HG03469 (cell line): ENCODE data around the gene EVX2.

ENCODE experiments used
- ATAC-seq: cut with Tn5 transposase; IDR thresholded peaks from one replicate; pipeline ENCODE4 v1.9.1; 2021; ENCODE audit warnings: mild to moderate bottlenecking, moderate library complexity, moderate number of reproducible peaks; ENCODE audit not compliant: unreplicated experiment

Gene EVX2

DNA sequence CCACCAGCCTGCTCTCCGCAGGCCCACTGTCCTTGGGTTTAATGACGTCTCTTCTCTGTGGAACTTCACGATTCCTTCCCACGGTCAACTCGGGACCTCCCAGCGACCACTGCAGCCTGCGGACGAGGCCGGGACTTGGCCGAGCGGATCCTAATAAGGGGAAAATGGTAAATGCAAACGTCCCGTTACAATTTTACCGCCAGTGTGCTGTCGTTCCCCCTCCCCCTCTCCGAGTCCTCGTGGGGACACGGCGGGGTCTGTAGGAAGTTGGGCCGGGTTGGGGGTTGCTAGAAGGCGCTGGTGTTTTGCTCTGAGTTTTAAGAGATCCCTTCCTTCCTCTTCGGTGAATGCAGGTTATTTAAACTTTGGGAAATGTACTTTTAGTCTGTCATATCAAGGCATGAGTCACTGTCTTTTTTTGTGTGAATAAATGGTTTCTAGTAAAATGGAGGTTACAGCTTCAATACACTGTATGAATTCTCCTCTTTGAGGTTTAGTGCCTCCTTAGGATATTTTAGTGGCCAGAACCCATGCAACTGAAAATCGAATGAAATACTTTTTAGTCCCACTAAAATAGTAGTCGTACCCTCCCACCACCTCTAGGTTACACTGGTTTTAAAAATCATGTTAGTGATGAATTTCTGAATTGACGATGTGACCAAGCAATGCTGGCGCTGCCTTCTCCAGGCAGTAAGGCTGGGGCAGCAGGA is 25.6 kb upstream of the EVX2 start:
- no peak for ATAC-seq

- no peak for ATAC-seq
These were observed 24.0 kb upstream of the EVX2 start for GRCh38 chr2:176107731-176108181.

DNA sequence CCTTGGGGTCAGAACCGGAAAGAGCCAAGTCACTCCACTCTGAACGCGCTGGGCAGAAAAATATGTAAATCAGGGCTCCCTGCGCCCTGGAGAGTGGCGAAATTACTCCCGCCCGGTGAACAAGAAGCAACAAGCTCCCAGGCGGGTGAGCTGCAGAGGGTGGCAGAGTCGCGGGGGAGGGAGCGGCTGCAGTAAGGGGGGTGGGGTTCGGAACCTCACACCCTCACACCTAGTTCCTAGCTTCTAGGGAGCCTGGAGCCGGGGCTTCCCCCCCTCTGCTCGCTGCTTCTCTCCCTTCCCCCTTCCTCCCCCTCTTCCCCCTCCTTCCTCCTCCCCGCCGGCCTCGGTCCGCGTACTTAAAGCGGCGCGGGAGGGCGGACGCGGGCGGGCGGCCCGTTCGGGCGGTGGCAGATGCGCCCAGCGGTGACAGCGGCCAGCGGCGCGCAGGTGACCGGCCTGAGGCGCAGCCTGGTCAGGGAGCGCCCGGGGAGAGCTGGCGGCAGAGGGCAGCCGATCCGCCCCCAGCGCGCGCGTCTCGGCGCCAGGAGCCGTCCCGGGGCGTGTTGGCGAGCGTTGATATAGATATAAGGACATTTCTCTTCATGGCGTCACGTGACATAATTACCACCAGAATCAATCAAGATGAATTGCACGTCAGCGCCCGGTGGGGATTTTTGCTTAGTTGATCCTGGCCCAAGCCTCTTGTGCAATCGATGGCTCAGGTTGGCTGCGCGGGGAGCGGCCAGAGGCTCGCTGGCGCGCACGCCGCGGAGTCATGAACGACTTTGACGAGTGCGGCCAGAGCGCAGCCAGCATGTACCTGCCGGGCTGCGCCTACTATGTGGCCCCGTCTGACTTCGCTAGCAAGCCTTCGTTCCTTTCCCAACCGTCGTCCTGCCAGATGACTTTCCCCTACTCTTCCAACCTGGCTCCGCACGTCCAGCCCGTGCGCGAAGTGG is 23.1 kb upstream of the EVX2 start, which contains the start of gene HOXD11:
Gene HOXD11 (plus strand): TSS at position 700 of the 959 bp plus-strand sequence. CDS start 76 bp downstream, at position 776.
- no peak for ATAC-seq

DNA sequence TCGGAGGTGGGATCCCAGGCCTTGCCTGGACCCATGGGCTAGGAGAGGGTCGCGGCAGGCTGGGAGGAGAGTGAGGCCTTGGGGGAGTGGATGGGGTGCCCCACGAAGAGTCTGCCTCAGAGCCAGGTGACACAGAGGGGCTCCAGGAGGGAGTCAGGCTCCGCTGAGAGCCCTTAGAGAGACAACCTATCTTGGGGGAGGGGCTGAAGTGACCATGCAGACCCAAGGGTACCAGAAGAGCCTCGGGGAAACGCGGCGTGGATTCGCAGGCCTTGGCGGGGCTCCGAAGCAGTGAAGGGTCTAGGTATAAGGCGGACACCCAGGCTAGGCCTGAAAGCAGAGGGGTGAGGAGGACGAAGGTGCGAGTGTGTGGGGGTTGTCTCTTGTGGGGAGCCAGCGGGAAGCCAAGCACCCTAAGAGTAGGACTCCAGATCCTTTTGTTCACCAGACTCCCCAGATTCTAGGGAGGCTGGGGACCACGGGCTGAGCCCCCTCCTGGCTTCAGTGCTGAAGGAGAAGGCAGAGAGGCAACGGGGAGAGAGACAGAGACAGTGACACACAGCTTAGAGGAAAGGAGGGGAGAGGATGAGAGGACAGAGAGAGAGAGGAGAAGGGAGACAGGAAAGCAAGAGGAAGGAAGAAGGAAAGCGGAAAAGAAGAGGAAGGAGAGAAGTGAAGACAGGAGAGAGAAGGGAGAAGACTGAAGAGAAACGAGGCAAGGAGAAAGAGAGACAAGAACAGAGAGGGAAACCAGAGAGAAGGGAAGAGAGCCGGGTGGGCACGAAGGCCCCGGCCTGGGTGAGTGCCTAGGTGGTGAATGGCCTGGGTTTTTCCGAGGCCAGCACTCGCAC is 22.2 kb upstream of the EVX2 start:
- ATAC-seq = no peak

- ATAC-seq = no peak
These were observed 21.4 kb upstream of the EVX2 start for GRCh38 chr2:176105078-176105729.

DNA sequence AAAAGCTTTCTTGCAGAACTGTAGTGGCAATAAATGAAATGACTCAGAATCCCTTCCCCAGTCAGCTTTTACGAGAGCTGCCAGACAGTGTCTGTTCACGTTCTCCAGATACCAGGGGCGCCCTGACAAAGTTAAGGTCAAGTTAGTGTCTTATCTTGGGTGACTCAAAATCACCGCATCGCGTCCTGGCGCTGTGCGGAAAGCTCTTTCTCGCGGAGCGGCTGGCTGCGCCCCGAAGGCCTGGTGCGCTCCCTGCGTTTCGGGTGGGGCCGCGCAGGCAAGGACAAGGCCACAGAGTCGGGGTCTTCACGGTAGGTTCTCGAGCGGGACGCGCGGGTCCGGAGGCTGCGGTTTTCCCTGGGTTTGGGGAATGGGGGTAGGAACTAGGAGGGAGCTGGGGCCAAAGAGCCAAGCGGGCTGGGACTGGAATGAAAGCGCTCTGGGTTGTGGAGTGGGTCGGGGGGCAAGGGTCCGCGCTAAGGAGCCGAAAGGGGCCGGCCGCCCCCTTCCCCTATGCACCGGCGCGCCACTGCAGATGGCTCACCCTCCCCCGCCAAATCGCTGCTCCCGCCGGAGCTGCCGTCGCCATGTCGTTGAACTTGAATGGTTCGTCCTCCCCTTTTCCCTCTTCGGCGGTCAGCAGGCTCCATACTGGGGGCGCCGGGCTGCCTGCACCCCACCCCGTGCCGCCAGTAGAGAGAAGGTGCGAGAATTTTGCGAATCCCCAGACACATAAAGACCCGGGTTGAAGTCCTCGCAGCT is 20.7 kb upstream of the EVX2 start:
- no peak for ATAC-seq

DNA sequence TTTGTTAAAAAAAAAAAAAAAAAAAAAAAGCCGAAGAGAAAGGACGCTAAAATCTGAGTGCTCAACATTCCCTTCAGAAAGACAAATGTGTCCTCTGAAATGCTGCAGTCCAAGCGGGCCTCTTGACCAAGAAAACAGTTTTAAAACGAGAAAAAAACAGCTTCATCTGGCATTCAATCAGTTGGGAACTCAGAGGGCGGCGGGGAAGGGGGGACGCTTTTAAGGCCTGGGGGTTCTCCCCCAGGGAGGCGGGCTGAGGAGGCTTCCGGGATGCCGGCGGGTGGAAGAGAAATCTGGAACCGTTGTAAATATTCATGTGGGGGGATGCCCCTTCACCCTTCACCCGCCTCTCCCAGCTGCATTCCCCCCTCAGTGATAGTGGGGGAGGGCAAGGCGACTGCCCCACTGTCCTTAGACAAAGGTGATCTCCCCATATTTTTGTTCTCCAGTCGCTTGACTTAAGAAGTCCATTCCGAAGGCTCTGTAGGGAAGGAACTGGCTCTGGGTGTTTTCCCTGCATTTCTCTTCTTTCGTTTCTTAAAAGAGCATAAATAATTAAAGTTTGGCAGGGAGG is 20.1 kb upstream of the EVX2 start:
- no peak for ATAC-seq

GRCh38 chr2:176103194-176103593 is 19.4 kb upstream of the EVX2 start:
- ATAC-seq = no peak

DNA sequence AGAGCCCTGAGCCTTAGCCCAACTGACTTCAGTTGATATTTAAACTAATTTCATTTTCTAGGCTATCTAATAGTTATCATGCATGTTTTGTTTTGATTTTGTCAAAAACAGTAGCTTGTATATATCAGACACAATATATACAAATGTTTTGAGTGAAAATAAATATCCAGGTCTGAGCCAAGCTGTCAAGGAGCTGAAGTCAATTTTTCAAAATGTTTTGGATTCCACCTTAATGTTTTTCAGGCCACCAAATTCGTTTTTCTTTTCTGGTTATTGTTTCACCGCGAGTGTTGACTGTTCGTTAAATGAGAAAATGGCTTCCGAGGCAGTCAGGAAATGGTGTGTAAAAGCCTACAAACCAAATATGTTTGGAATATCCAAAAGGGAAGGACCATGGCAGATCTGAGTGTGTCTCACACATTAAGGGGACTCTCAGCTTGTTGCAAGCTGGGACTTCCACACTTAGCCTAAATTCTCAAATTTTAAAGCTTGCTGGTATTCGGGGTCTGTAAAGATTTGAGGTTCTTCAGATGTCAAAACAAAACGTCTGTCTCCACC is 18.6 kb upstream of the EVX2 start:
- no peak for ATAC-seq

GRCh38 chr2:176101842-176102241 is 18.1 kb upstream of the EVX2 start:
- no peak for ATAC-seq

DNA sequence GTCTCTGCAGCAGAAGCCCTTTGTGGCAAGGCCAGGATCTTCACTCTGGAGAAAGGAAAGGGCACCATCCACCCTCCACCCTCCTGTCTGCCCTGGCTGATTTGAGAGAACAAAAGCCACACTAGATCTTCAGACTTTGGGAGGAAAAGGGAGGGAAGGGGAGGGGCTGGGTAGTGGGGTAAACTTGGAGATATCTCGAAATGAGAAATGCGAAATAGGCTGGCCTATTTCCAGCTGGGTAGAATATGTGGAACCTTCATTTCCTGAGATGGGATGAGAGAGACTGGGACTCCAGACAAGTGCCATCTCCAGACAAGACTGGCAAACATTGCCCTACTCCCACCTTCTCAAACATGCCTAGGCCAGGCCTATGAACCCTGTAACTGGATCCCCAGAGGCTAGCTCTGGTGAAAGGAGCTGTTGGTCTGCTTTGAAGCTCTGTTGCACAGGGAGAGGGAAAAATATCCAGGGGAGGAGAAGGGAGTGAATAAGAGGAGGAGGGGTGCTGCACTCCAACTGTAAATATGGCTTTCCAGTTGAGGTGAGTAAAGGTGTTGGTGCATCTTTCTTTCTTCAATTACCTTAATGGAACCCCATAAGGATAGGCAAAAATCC is 17.6 kb upstream of the EVX2 start:
- ATAC-seq = no peak

GRCh38 chr2:176100547-176101140 is 16.9 kb upstream of the EVX2 start:
- ATAC-seq = no peak

DNA sequence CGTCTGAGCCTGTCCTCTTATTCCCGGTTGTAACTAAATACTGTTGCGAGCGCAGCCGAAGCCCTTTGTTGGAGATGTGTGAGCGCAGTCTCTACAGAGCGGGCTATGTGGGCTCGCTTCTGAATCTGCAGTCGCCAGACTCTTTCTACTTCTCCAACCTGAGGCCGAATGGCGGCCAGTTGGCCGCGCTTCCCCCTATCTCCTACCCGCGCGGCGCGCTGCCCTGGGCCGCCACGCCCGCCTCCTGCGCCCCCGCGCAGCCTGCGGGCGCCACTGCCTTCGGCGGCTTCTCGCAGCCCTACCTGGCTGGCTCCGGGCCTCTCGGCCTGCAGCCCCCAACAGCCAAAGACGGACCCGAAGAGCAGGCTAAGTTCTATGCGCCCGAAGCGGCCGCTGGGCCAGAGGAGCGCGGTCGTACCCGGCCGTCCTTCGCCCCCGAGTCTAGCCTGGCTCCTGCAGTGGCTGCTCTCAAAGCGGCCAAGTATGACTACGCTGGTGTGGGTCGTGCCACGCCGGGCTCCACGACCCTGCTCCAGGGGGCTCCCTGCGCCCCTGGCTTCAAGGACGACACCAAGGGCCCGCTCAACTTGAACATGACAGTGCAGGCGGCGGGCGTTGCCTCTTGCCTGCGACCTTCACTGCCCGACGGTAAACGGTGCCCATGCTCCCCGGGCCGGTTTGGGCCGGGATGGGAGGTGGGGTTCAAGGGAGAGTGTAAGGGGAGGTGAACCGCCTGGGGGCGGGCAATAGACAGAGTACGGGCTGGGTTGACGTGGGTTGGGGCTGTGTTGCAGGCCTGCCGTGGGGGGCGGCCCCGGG is 16.2 kb upstream of the EVX2 start, which contains the start of gene HOXD12:
Gene HOXD12 (plus strand): TSS at position 68 of the 819 bp plus-strand sequence. CDS start 7 bp downstream, at position 75.
- ATAC-seq = no peak

DNA sequence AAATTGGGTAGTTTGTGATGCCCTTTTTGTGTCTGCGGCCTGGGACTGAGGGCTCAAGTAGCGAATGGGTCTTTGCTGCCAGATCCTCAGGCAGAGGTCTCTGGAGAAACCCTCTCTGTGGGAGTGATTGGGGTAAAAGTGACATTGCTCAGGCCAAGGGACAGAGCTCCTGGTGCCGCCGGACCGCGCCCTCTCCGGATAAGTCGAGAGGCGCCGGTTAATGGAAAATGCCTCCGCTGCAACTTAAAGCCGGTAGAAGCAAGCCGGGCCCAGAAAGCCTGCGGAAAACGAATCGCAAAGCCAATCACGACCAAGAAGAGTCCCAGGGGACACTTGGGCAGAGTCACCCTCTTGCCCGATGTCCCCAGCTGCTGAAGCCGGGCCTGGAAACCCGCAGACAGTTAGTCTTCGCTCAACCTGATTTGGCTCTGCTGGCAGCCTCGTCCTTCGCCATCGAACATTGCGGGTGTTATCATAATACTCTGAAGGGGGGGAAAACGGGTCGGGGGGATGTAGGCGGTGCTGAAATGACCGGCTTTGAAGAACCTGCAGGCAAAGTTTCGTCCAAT is 15.5 kb upstream of the EVX2 start:
- no peak for ATAC-seq

- no peak for ATAC-seq
These were observed 14.8 kb upstream of the EVX2 start for GRCh38 chr2:176098366-176099158.

DNA sequence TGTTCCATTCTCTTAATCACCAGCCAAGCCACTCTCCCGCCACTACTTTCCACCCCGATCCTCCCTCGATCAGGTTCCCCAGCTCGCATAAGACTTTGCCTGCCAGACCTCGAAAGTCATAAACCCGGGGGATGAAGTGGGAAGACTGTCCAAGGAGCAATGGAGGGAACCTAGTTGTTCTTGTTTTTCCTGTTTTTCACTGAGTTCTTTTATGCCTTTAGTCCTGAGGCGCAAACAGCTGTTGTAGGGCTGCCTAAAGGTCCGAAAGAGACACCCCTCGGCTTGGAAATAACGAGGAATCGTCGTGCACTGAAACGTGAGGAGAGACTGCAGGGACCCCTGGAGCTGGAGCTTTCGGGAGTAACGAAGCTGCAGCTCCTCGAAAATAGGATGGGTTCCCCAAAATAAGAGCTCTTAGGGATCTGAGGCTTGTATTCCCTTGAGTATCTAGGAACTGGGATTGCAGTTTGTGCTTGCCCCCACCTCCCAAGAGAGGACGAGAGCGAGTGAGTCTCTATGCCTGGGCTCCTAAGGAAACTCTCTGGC is 14.1 kb upstream of the EVX2 start:
- no peak for ATAC-seq
